ENCODE data around the gene RELN. TPM values are rescaled to one million over a fixed set of nuclear protein-coding genes. Genes with fewer than 3 reads are reported as not detected.
"Not testable (repeated sequence)": the region's sequence is repeated elsewhere in the genome, so short reads cannot be mapped to it uniquely, and the experiment has no call there.

Gene RELN
- total and polyA plus RNA-seq, 2 of the 13 experiments (the other 11 are each of a cell fraction or from before 2014, with no cell fraction given), result 315 to 332 TPM

- TF ChIP-seq ZFP90 (CRISPR knock-in tag; IDR thresholded peaks at IDR 0.05; ENCODE audit: borderline replicate concordance), result peak; percentile 91; the same call in 1 of the 2 replicates
- intact Hi-C loops (cut with micrococcal nuclease; ENCODE audit: unreplicated experiment); POLR2A ChIA-PET; H3K79me2 ChIP-seq (ENCODE audit: insufficient read depth, low read length); H3K9ac ChIP-seq (ENCODE audit: insufficient read depth, low read depth, low read length); H3K27ac ChIP-seq (ENCODE audit: extremely low read length, insufficient read depth, low read length); H3K27me3 ChIP-seq (ENCODE audit: control insufficient read depth in 1 of 2, insufficient read depth in 2 of 2, low read length in 2 of 2); ATAC-seq; FAIRE-seq; H3K4me3 ChIP-seq (replicated peaks in 1 of 3; ENCODE audit: insufficient read depth in 1 of 3, low read depth in 2 of 3, low read length in 3 of 3); H4K20me1 ChIP-seq (ENCODE audit: insufficient read depth, low read length); H3K9me3 ChIP-seq (ENCODE audit: low read length); in situ Hi-C loops (cut with HindIII; ENCODE audit: extremely low pct_ligation_motif_present, low pct_unique_long_range_greater_than_20kb); CTCF ChIA-PET (ENCODE audit: low intra/inter-chr PET ratio, low total read pairs); H2AFZ ChIP-seq (ENCODE audit: low read length); H3K4me2 ChIP-seq (ENCODE audit: low read depth, low read length); DNase-seq (ENCODE audit: low spot score); BruUV-seq (replicated peaks); H3K36me3 ChIP-seq (replicated peaks in 1 of 2; ENCODE audit: control insufficient read depth in 1 of 2, insufficient read depth in 2 of 2, low read length in 2 of 2): not testable (repeated sequence)
- WGBS (ENCODE audit: low lambda C conversion rate), result 46% methylated on average over 1 of the region's 1 CpG
- H3K4me1 ChIP-seq (ENCODE audit: insufficient read depth, low read length), result 0 out of 2 replicates have a peak, but pooled peaks cover 10% of the 10 kb centered on the region
These were observed 202.4 kb downstream of the RELN start for GRCh38 chr7:103787041-103787440.

DNA sequence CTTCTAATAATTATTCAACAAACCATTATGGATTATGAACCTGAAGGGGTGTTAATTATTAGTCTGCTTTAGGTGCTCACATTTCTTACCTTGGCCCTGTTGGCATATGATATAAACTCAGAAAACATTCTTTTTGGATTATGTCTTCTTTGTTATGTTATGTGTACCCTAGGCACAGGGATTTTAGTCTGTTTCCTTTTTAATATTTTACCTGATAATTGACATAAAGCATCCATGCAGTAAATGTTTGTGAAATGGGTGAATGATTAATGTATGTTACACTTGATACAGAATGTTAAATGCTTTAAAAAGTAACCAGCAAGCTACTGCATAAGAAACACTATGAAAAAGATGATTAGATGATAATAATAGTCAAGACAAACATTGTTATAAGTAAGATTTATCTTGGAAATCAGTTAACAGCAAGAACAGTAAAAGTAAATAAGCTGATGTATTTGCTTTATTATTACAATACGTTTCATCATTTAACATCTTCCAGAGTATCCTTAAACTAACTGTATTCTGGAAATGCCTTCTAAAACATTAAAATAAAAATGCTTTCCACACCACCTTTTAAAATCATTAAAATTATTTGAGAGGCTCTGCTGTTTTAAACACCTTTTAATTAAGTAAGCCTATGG lies 204.7 kb downstream of the RELN start:
- ATAC-seq (no peak), FAIRE-seq (no peak), DNase-seq (ENCODE audit: low spot score) (no peak)
- Histone ChIP-seq H3K4me3 (replicated peaks in 1 of 3; ENCODE audit: insufficient read depth in 1 of 3, low read depth in 2 of 3, low read length in 3 of 3) (no peak overlapping the region), H3K4me2 (ENCODE audit: low read depth, low read length) (no peak overlapping the region), H3K4me1 (ENCODE audit: insufficient read depth, low read length) (0 out of 2 replicates have a peak, but pooled peaks cover 10% of the 10 kb centered on the region), H3K9ac (ENCODE audit: insufficient read depth, low read depth, low read length) (no peak overlapping the region), H3K79me2 (ENCODE audit: insufficient read depth, low read length) (peaks cover 3% of the 10 kb centered on the region), H2AFZ (ENCODE audit: low read length) (no peak overlapping the region), H3K36me3 (replicated peaks in 1 of 2; ENCODE audit: control insufficient read depth in 1 of 2, insufficient read depth in 2 of 2, low read length in 2 of 2) (no peaks in the 10 kb centered on the region), H3K9me3 (ENCODE audit: low read length) (no peaks in the 10 kb centered on the region), H4K20me1 (ENCODE audit: insufficient read depth, low read length) (no peaks in the 10 kb centered on the region), H3K27me3 (ENCODE audit: control insufficient read depth in 1 of 2, insufficient read depth in 2 of 2, low read length in 2 of 2) (no peaks in the 10 kb centered on the region), H3K27ac (ENCODE audit: extremely low read length, insufficient read depth, low read length) (no peak overlapping the region)
- no peak for TF ChIP-seq MBNL3 (CRISPR knock-in tag; conservative IDR thresholded peaks at IDR 0.05)
- no peak for TF ChIP-seq RAD51 (IDR thresholded peaks at IDR 0.05; ENCODE audit: borderline replicate concordance)
- peak in 1 of 2 experiments; percentile 62; a peak in 1 of 4 replicates for TF ChIP-seq ATF4 (CRISPR knock-in tag; IDR thresholded peaks at IDR 0.05)
- no peak for TF ChIP-seq TBP (CRISPR knock-in tag; IDR thresholded peaks at IDR 0.05)
- TF ChIP-seq ZFP1 (CRISPR knock-in tag; IDR thresholded peaks at IDR 0.05), result no peak
- TF ChIP-seq PRDM10 (CRISPR knock-in tag; IDR thresholded peaks at IDR 0.05; ENCODE audit: low read depth), result no peak
- no peak for TF ChIP-seq ZSCAN20 (CRISPR knock-in tag; IDR thresholded peaks at IDR 0.05; ENCODE audit: borderline replicate concordance)
- no peak for TF ChIP-seq NPAS2 (CRISPR knock-in tag; IDR thresholded peaks at IDR 0.05; ENCODE audit: borderline replicate concordance)
- intact Hi-C loops (cut with micrococcal nuclease; ENCODE audit: unreplicated experiment), result no loop called here
- WGBS (ENCODE audit: low lambda C conversion rate), result 60% methylated on average over 1 of the region's 1 CpG
- ChIA-PET CTCF (ENCODE audit: low intra/inter-chr PET ratio, low total read pairs) (no interaction called here), POLR2A (no interaction called here)
- in situ Hi-C loops (cut with HindIII; ENCODE audit: extremely low pct_ligation_motif_present, low pct_unique_long_range_greater_than_20kb), result no loop called here
- BruUV-seq (replicated peaks), result no TSS peak
